ENCODE results near the gene TCF19.

GRCh38 chr6:31138982-31139381 is 19.4 kb upstream of the TCF19 start, which contains the start of gene PSORS1C2:
- TF ChIP-seq CTCF (conservative IDR thresholded peaks at IDR 0.05 in 1 of 2, IDR thresholded peaks at IDR 0.05 in 1 of 2; ENCODE audit: low read depth in 1 of 2, low read length in 2 of 2) (no peak), EZH2 (IDR thresholded peaks at IDR 0.05; ENCODE audit: low read length, missing control alignments) (no peak)

Data from fibroblast of lung (primary cell).